ENCODE measurements around the gene SIK2. TPM values are rescaled to one million over a fixed set of nuclear protein-coding genes. Genes with fewer than 3 reads are reported as not detected.

The SIK2 gene
- total RNA-seq, 1 donor from 2014 or later, result 10.0 TPM

DNA sequence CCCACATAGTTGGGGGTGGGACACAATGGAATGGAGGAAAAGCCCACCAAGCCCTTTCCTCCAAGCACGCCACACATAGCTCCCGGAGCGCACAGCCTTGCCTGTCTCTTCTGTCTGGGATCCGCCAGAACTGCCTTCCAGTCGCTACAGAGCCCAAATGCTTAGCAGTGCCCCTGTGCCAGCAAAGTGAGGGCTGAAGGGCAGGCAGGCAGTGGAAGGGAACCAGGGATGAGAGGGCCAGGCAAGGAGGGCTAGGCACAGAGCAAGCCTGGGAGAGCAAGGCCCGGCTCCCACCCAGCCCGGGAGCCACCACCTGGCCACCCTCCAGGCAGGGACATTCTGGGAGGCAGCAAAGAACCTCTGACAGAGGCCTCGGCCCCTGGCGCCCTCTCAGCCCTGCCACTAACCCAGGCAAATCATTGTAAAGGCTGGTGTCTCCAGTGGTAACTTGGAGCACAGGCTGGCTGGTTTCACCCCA, 131.4 kb downstream of the SIK2 start:
- ChIA-PET CTCF (no interaction called here), POLR2A (no interaction called here)

GRCh38 chr11:111734101-111734953, 132.1 kb downstream of the SIK2 start:
- POLR2A ChIA-PET, result no interaction called here
- Mint-ChIP-seq H3K27me3 (no peaks in the 10 kb centered on the region), H3K4me3 (no peak overlapping the region), H3K4me1 (no peaks in the 10 kb centered on the region), H3K27ac (no peak overlapping the region), H3K9me3 (no peaks in the 10 kb centered on the region), H3K36me3 (ENCODE audit: low read depth) (peaks cover 11% of the 10 kb centered on the region)
- intact Hi-C loops (cut with micrococcal nuclease), result no loop called here
- TF ChIP-seq, protein P1, sequence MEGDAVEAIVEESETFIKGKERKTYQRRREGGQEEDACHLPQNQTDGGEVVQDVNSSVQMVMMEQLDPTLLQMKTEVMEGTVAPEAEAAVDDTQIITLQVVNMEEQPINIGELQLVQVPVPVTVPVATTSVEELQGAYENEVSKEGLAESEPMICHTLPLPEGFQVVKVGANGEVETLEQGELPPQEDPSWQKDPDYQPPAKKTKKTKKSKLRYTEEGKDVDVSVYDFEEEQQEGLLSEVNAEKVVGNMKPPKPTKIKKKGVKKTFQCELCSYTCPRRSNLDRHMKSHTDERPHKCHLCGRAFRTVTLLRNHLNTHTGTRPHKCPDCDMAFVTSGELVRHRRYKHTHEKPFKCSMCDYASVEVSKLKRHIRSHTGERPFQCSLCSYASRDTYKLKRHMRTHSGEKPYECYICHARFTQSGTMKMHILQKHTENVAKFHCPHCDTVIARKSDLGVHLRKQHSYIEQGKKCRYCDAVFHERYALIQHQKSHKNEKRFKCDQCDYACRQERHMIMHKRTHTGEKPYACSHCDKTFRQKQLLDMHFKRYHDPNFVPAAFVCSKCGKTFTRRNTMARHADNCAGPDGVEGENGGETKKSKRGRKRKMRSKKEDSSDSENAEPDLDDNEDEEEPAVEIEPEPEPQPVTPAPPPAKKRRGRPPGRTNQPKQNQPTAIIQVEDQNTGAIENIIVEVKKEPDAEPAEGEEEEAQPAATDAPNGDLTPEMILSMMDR (IDR thresholded peaks at IDR 0.05), result no peak
- CTCF ChIA-PET, result no interaction called here
- DNase-seq (no peak), ATAC-seq (ENCODE audit: low read depth) (no peak)

More for the DNA sequence above, 131.4 kb downstream of the SIK2 start:
- intact Hi-C loops (cut with micrococcal nuclease), result no loop called here
- ATAC-seq (ENCODE audit: low read depth) (no peak), DNase-seq (no peak)
- no peaks in the 10 kb centered on the region for H3K4me1 Mint-ChIP-seq
- H3K4me3 Mint-ChIP-seq, result no peak overlapping the region
- H3K27ac Mint-ChIP-seq, result no peak overlapping the region
- peaks cover 11% of the 10 kb centered on the region for H3K36me3 Mint-ChIP-seq (ENCODE audit: low read depth)
- TF ChIP-seq, protein P1 (IDR thresholded peaks at IDR 0.05), result no peak
- H3K27me3 Mint-ChIP-seq, result no peaks in the 10 kb centered on the region
- no peaks in the 10 kb centered on the region for H3K9me3 Mint-ChIP-seq

- no peaks in the 10 kb centered on the region for H3K27me3 Mint-ChIP-seq
- TF ChIP-seq, protein P1 (IDR thresholded peaks at IDR 0.05), result no peak
- POLR2A ChIA-PET, result no interaction called here
- CTCF ChIA-PET, result no interaction called here
- no peak overlapping the region for H3K4me3 Mint-ChIP-seq
- no peaks in the 10 kb centered on the region for H3K9me3 Mint-ChIP-seq
- DNase-seq (no peak), ATAC-seq (ENCODE audit: low read depth) (no peak)
- H3K27ac Mint-ChIP-seq, result no peak overlapping the region
- peaks cover 17% of the 10 kb centered on the region for H3K36me3 Mint-ChIP-seq (ENCODE audit: low read depth)
- intact Hi-C loops (cut with micrococcal nuclease), result no loop called here
- no peaks in the 10 kb centered on the region for H3K4me1 Mint-ChIP-seq
Measured at GRCh38 chr11:111734954-111735261, 132.7 kb downstream of the SIK2 start.

GRCh38 chr11:111735262-111736116, 133.2 kb downstream of the SIK2 start:
- TF ChIP-seq, protein P1 (IDR thresholded peaks at IDR 0.05), result no peak
- POLR2A ChIA-PET, result no interaction called here
- no peaks in the 10 kb centered on the region for H3K9me3 Mint-ChIP-seq
- peaks cover 21% of the 10 kb centered on the region for H3K36me3 Mint-ChIP-seq (ENCODE audit: low read depth)
- intact Hi-C loops (cut with micrococcal nuclease), result no loop called here
- H3K27me3 Mint-ChIP-seq, result no peaks in the 10 kb centered on the region
- CTCF ChIA-PET, result no interaction called here
- no peaks in the 10 kb centered on the region for H3K4me1 Mint-ChIP-seq
- DNase-seq, result no peak
- ATAC-seq (ENCODE audit: low read depth), result no peak
- H3K4me3 Mint-ChIP-seq, result no peak overlapping the region
- H3K27ac Mint-ChIP-seq, result no peak overlapping the region

GRCh38 chr11:111736181-111736590, 133.9 kb downstream of the SIK2 start:
- Mint-ChIP-seq H3K27me3 (no peaks in the 10 kb centered on the region), H3K36me3 (ENCODE audit: low read depth) (peaks cover 28% of the 10 kb centered on the region), H3K27ac (no peak overlapping the region), H3K4me1 (no peaks in the 10 kb centered on the region), H3K9me3 (no peaks in the 10 kb centered on the region), H3K4me3 (no peak overlapping the region)
- TF ChIP-seq, protein P1 (IDR thresholded peaks at IDR 0.05), result no peak
- CTCF ChIA-PET, result no interaction called here
- DNase-seq (no peak), ATAC-seq (ENCODE audit: low read depth) (no peak)
- POLR2A ChIA-PET, result no interaction called here
- intact Hi-C loops (cut with micrococcal nuclease), result no loop called here
